ENCODE results near the gene BCAN. TPM values are rescaled to one million over a fixed set of nuclear protein-coding genes. Genes with fewer than 3 reads are reported as not detected.

BCAN gene, protein sequence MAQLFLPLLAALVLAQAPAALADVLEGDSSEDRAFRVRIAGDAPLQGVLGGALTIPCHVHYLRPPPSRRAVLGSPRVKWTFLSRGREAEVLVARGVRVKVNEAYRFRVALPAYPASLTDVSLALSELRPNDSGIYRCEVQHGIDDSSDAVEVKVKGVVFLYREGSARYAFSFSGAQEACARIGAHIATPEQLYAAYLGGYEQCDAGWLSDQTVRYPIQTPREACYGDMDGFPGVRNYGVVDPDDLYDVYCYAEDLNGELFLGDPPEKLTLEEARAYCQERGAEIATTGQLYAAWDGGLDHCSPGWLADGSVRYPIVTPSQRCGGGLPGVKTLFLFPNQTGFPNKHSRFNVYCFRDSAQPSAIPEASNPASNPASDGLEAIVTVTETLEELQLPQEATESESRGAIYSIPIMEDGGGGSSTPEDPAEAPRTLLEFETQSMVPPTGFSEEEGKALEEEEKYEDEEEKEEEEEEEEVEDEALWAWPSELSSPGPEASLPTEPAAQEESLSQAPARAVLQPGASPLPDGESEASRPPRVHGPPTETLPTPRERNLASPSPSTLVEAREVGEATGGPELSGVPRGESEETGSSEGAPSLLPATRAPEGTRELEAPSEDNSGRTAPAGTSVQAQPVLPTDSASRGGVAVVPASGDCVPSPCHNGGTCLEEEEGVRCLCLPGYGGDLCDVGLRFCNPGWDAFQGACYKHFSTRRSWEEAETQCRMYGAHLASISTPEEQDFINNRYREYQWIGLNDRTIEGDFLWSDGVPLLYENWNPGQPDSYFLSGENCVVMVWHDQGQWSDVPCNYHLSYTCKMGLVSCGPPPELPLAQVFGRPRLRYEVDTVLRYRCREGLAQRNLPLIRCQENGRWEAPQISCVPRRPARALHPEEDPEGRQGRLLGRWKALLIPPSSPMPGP
- total RNA-seq = under 1 TPM; 0.36 to 0.67 TPM

DNA sequence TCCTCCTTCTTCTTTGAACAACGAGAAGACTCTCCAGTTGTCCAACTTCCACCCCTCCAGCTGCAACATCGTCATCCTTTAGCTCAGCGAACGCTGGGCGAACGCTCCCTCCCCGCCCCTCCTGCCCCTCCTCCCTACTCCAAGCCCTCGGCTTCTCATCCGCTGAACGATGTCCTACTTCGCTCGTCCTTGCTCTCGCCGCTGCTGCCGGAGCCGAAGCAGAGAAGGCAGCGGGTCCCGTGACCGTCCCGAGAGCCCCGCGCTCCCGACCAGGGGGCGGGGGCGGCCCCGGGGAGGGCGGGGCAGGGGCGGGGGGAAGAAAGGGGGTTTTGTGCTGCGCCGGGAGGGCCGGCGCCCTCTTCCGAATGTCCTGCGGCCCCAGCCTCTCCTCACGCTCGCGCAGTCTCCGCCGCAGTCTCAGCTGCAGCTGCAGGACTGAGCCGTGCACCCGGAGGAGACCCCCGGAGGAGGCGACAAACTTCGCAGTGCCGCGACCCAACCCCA is at the start of gene BCAN:
TSS of gene BCAN (plus strand) at position 357 of the 504 bp plus-strand sequence. CDS start 3,938 bp downstream, outside the sequence.
- Mint-ChIP-seq H3K36me3 (no peaks in the 10 kb centered on the region), H3K27ac (no peak within 1 kb of the TSS), H3K4me3 (peak within 1 kb of the TSS; percentile 45), H3K9me3 (peaks cover 4% of the 10 kb centered on the region), H3K27me3 (peaks cover 59 to 69% of the 10 kb centered on the region in 2 donors), H3K4me1 (ENCODE audit: low read depth in 2 of 2) (peaks cover 25 to 27% of the 10 kb centered on the region in 2 donors)
- no peak for DNase-seq (ENCODE audit: low spot score)
- peak; percentile 34 to 46 for ATAC-seq

DNA sequence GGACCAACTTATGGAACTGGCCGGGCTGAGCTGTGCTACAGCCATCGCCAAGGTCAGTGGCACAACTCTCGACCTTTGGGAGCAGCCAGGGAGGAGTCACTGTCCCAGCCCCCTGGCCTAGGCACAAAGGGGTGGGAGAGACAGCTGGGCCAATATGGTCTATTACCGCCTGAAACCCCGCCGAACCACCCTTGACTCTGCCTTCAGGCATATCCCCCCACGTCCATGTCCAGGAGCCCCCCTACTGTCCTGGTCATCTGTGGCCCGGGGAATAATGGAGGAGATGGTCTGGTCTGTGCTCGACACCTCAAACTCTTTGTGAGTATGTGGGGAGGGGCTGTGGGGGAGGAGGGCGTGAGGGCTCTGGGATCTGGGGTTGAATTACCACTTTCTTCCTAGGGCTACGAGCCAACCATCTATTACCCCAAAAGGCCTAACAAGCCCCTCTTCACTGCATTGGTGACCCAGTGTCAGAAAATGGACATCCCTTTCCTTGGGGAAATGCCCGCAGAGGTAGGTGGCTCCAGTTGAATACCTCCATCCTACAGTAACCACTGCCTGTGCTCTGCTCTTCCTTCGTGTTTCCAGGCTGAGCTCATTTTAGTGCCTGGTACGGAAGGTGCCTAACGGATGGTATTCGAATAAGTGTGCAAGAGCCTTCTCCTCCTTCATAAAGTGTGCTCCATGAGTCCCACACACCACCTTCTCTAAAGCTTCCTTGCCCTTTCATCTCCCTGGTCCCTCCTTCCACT is 49.6 kb upstream of the BCAN start:
- ATAC-seq (no peak), DNase-seq (ENCODE audit: low spot score) (no peak)
- Mint-ChIP-seq H3K36me3 (peaks cover 18% of the 10 kb centered on the region), H3K4me3 (peak overlapping the region; percentile 75), H3K9me3 (no peaks in the 10 kb centered on the region), H3K27ac (peak overlapping the region; percentile 42 to 64), H3K4me1 (ENCODE audit: low read depth in 2 of 2) (peaks cover 16 to 22% of the 10 kb centered on the region in 2 donors), H3K27me3 (no peaks in the 10 kb centered on the region)

DNA sequence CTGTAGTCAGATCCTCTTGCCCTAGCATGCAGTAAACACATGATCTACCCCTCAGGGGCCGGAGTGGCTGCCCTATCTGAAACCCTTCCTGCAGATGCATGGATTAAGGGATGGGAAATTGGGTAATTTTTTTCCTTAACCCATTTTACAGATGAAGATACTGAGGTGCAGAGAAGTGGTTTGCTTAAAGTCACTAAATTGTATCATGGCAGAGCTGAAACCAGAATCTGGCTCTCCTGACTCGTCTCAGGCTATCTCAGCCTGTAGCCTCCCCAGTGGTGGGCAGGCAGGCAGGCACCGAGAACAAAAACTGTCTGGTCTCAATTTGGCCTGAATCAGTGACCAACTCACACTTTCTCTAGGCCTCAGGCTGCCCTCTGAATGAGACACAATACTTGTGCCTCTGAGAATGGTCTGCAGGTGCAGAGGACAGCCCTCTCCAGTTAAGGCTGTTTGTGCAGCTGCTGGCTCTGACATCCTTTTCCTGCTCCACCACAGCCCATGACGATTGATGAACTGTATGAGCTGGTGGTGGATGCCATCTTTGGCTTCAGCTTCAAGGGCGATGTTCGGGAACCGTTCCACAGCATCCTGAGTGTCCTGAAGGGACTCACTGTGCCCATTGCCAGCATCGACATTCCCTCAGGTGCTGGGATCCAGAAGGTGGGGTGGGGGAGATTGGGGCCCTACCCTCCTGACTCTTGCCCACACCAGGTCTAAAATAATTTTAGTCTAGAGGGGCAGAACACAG is 48.8 kb upstream of the BCAN start:
- ATAC-seq (no peak), DNase-seq (ENCODE audit: low spot score) (no peak)
- no peaks in the 10 kb centered on the region for H3K27me3 Mint-ChIP-seq
- peaks cover 16 to 22% of the 10 kb centered on the region in 2 donors for H3K4me1 Mint-ChIP-seq (ENCODE audit: low read depth in 2 of 2)
- H3K36me3 Mint-ChIP-seq = peaks cover 18% of the 10 kb centered on the region
- H3K4me3 Mint-ChIP-seq = peak overlapping the region; percentile 75
- peak overlapping the region; percentile 42 to 64 for H3K27ac Mint-ChIP-seq
- H3K9me3 Mint-ChIP-seq = no peaks in the 10 kb centered on the region

DNA sequence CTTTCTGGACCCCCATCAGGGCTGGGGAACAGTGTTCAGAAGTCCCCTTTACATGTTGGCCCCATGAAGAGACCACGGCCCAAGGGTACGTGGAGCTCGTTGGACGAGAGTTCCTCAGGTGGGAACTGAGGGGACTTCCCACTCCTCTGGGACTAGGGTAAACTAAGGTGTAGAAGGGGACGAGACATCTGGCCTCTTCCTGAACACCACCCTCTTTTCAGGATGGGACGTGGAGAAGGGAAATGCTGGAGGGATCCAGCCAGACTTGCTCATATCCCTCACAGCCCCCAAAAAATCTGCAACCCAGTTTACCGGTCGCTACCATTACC is 48.3 kb upstream of the BCAN start:
- peaks cover 18% of the 10 kb centered on the region for H3K36me3 Mint-ChIP-seq
- H3K27me3 Mint-ChIP-seq = no peaks in the 10 kb centered on the region
- H3K4me1 Mint-ChIP-seq (ENCODE audit: low read depth in 2 of 2) = peaks cover 16 to 22% of the 10 kb centered on the region in 2 donors

DNA sequence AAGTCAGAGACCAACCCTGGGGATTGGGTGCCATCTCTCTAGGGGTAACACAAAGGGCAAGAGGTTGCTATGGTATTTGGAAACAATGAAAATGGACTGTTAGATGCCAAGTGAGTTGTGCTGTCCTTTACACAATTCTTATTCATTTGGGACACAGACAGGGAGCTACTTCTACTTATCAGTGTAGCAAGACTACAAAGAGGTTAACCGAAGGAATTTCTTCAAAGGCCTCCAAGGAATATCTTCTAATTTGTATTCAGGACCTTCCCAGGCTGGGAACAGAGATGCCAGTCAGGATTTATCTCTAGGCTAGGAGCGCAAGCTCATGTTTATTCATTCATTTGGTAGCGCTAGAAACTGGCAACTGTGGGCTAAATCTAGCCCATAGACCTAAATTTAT is 47.7 kb upstream of the BCAN start:
- peaks cover 16 to 22% of the 10 kb centered on the region in 2 donors for H3K4me1 Mint-ChIP-seq (ENCODE audit: low read depth in 2 of 2)
- no peak overlapping the region for H3K4me3 Mint-ChIP-seq
- ATAC-seq = no peak
- H3K27ac Mint-ChIP-seq = no peak overlapping the region
- no peaks in the 10 kb centered on the region for H3K9me3 Mint-ChIP-seq
- no peak for DNase-seq (ENCODE audit: low spot score)
- peaks cover 18% of the 10 kb centered on the region for H3K36me3 Mint-ChIP-seq
- H3K27me3 Mint-ChIP-seq = no peaks in the 10 kb centered on the region

More for the DNA sequence above, 48.3 kb upstream of the BCAN start:
- no peak for DNase-seq (ENCODE audit: low spot score)
- Mint-ChIP-seq H3K27ac (no peak overlapping the region), H3K9me3 (no peaks in the 10 kb centered on the region), H3K4me3 (no peak overlapping the region)
- ATAC-seq = no peak

DNA sequence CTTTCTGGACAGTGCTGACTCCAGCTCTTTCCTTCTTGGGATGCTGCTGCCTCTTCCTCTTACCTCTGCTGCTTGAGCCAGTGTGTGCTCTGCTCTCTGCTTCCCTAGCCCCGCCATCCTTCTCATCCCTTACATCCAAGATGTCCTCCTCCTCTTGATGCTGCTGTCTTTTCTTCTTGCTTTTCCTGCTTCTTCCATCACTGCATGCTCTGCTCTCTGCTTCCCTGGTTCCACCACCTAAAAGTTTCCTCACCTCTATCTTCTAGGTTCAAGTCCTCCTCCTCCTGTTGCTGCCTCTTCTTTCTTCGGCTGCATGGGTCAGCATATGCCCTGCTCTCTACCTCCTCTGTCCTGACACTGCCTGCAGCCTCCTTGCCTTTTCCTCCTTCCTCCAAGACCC is 46.9 kb upstream of the BCAN start:
- DNase-seq (ENCODE audit: low spot score) (no peak), ATAC-seq (no peak)
- Mint-ChIP-seq H3K27ac (peak overlapping the region in 1 of 2 donors; percentile 10), H3K4me1 (ENCODE audit: low read depth in 2 of 2) (peaks cover 16 to 22% of the 10 kb centered on the region in 2 donors), H3K9me3 (no peaks in the 10 kb centered on the region), H3K27me3 (no peaks in the 10 kb centered on the region), H3K36me3 (peaks cover 18% of the 10 kb centered on the region), H3K4me3 (no peak overlapping the region)

DNA sequence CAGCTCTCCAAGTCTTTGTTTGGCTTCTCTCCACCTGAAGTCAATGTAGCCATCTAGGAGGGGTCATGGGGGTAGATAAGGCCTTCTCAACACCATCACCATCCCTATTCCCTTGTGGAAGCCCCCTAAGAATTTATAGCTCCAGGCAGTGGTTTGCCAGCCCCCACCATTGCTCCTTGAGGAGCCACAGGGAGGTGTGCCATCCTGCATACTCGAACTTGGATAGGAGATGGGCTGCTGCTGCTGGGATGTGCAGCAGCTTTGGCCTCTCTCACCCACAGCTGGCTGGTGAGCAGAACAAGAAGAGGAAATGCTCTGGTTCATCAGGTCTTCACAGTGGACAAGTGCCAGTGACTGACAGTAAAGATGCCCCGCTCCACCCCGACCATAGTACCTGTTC is 45.5 kb upstream of the BCAN start:
- no peak overlapping the region for H3K4me3 Mint-ChIP-seq
- ATAC-seq = no peak
- H3K36me3 Mint-ChIP-seq = peaks cover 18% of the 10 kb centered on the region
- no peak for DNase-seq (ENCODE audit: low spot score)
- peaks cover 21 to 27% of the 10 kb centered on the region in 2 donors for H3K4me1 Mint-ChIP-seq (ENCODE audit: low read depth in 2 of 2)
- peak overlapping the region in 1 of 2 donors; percentile 2 for H3K27ac Mint-ChIP-seq
- no peaks in the 10 kb centered on the region for H3K27me3 Mint-ChIP-seq
- no peaks in the 10 kb centered on the region for H3K9me3 Mint-ChIP-seq

DNA sequence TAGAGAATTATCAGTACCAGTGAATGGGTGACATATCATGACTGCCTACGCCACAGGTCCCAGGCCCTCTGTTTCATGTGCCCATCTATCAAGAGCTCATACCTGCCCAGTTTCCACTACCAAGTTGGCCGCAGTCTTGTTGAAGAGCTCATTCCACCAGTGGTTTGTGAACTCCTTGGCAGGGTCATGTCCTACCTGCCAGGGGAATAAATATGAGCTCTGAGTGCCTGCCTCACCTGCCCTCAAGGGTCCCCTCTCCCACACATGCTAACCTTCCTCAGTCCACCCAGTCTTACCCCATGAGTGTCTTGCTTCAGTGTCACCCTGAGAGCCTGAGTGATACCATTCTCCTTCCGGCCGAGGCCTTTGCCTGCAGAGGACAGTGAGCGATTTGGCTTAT is 43.8 kb upstream of the BCAN start:
- Mint-ChIP-seq H3K36me3 (peaks cover 18% of the 10 kb centered on the region), H3K27ac (peak overlapping the region; percentile 22 to 40), H3K4me1 (ENCODE audit: low read depth in 2 of 2) (peaks cover 26 to 27% of the 10 kb centered on the region in 2 donors), H3K4me3 (no peak overlapping the region), H3K9me3 (no peaks in the 10 kb centered on the region), H3K27me3 (no peaks in the 10 kb centered on the region)
- DNase-seq (ENCODE audit: low spot score) (no peak), ATAC-seq (no peak)

DNA sequence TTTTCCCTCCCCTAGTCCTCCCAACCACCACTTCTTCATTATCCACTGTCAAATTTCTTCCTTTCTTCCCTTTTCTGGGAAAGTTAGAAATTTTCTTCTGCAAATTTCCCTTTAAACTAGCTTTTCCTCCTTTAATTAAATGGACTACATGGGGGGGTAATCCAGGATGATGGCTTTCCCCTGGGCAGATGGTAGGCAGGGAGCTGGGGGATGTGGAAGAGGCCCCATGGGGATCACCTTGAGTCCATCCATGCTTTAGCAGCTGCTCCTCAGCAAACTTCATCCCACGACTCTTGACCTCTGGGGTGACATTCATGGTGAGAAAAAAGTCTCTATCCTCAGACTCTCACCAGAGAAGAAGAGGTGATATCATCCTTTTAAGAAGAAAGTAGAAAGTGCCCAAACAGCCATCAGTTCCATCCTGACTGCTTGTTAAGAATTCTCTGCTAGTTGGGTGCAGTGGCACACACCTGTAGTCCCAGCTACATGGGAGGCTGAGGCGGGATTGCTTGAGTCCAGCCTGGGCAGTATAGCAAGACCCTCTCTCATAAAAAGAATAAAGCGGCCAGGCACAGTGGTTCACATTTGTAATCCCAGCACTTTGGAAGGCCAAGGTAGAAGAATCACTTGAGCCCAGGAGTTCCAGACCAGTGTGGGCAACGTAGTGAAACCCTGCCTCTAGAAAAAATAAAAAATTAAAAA is 43.0 kb upstream of the BCAN start:
- DNase-seq (ENCODE audit: low spot score) (no peak), ATAC-seq (no peak)
- Mint-ChIP-seq H3K36me3 (peaks cover 18% of the 10 kb centered on the region), H3K27ac (peak overlapping the region; percentile 22 to 40), H3K9me3 (no peaks in the 10 kb centered on the region), H3K4me3 (no peak overlapping the region), H3K4me1 (ENCODE audit: low read depth in 2 of 2) (peaks cover 26 to 27% of the 10 kb centered on the region in 2 donors), H3K27me3 (no peaks in the 10 kb centered on the region)

DNA sequence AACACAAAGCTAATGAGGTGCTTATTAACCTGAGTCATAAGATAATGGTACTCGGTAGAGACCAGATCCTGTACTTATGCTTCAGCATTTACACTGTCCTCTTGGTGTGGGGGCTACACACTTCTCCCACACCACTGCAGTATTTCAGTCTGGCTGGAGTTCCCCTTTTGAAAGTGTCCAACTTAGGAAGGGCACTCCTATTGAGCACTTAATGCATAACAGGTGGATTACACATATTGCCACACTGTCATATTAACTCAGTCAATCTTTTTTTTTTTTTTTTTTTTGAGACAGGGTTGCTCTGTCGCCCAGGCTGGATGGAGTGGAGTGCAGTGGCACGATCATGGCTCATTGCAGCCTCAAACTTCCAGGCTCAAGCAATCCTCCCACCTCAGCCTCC is 42.1 kb upstream of the BCAN start:
- peak overlapping the region in 1 of 2 donors; percentile 87 for H3K27ac Mint-ChIP-seq
- no peaks in the 10 kb centered on the region for H3K27me3 Mint-ChIP-seq
- ATAC-seq (peak in 1 of 2 donors; percentile 63), DNase-seq (ENCODE audit: low spot score) (no peak)
- no peaks in the 10 kb centered on the region for H3K9me3 Mint-ChIP-seq
- peaks cover 17% of the 10 kb centered on the region for H3K36me3 Mint-ChIP-seq
- H3K4me1 Mint-ChIP-seq (ENCODE audit: low read depth in 2 of 2) = peaks cover 26 to 27% of the 10 kb centered on the region in 2 donors
- H3K4me3 Mint-ChIP-seq = peak overlapping the region; percentile 95

DNA sequence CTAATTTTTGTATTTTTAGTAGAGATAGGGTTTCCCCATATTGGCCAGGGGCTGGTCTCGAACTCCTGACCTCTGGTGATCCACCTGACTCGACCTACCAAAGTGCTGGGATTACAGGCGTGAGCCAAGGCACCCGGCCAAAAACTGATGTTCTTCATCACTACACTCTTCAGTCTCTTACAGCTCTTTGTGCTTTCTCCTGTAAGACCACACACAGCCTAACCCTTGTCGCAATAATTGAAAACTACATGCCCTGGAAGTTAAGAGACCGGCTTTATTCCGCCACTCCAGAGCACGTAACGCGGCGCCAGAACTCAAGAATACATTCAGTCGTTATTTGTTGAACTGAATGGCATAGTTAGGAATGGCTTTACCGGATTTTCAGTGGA is 41.2 kb upstream of the BCAN start:
- H3K4me3 Mint-ChIP-seq = peak overlapping the region; percentile 95
- DNase-seq (ENCODE audit: low spot score) (no peak), ATAC-seq (peak in 1 of 2 donors; percentile 10)
- H3K36me3 Mint-ChIP-seq = peaks cover 8% of the 10 kb centered on the region
- H3K9me3 Mint-ChIP-seq = no peaks in the 10 kb centered on the region
- no peaks in the 10 kb centered on the region for H3K27me3 Mint-ChIP-seq
- H3K27ac Mint-ChIP-seq = peak overlapping the region; percentile 87 to 92
- H3K4me1 Mint-ChIP-seq (ENCODE audit: low read depth in 2 of 2) = peaks cover 18% of the 10 kb centered on the region in 2 donors

DNA sequence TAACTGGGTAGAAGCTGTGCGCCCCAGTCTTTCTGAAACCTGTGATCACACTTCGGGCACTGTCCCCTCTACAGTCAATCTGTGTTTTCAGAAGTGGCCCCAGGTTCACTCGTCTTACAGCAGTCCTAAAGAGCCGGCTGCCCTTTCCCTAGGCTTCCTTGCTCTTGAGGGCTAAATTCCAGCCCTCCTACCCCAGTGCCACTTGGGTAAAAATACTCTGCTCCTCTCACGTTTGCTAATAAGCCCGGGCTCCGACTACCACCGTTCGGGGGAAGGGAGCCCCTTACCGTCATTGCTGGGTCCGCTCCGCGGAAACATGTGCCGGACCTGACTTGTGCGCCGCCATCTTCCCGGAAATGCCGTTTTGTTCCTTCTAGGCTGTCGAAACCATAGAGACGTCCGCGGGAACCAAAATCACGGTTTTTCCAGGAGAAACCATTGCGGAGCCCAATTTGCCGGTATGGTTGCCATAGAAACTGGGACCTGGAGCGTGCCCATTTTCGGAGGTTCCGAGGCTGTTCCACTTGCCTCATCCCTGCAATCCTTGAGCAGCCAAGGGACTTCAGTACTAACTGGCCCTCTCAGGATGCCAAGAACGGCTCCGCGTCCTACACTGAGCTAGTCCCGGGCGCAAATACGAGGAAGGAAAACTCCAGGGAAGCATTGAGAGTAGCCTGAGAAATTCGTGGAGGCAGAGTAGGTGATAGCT is 40.6 kb upstream of the BCAN start, which contains the start of gene GPATCH4:
TSS of gene GPATCH4 (minus strand) at position 358 of the 709 bp plus-strand sequence.
- peak; percentile 83 for DNase-seq (ENCODE audit: low spot score)
- peaks cover 8% of the 10 kb centered on the region for H3K36me3 Mint-ChIP-seq

More for the DNA sequence above, 40.6 kb upstream of the BCAN start, which contains the start of gene GPATCH4:
- Mint-ChIP-seq H3K9me3 (no peaks in the 10 kb centered on the region), H3K4me1 (ENCODE audit: low read depth in 2 of 2) (peaks cover 18% of the 10 kb centered on the region in 2 donors), H3K27ac (peak within 1 kb of the TSS; percentile 87 to 92), H3K4me3 (peak within 1 kb of the TSS; percentile 95), H3K27me3 (no peaks in the 10 kb centered on the region)
- ATAC-seq = peak; percentile 87 to 88
